HepG2 (cell line): ENCODE measurements around the gene MNAT1. TPM values are rescaled to one million over a fixed set of nuclear protein-coding genes. Genes with fewer than 3 reads are reported as not detected.

Source experiments
- FOXO4 ChIP-seq: sonication (generic); formaldehyde crosslinking; conservative IDR thresholded peaks from 2 replicates; pipeline ENCODE4 v1.8.1; 2023; ENCODE audit warnings: missing genetic modification reagents
- KDM4B ChIP-seq: sonication (generic); formaldehyde crosslinking; IDR thresholded peaks from 2 replicates; pipeline ENCODE4 v1.4.0; 2020; ENCODE audit warnings: missing genetic modification reagents
- RFX5 ChIP-seq: IDR thresholded peaks from 2 replicates; pipeline ENCODE4 v1.6.1; 2011; ENCODE audit warnings: low read depth, low read length, improper control_type of control experiment
- SRF ChIP-seq: IDR thresholded peaks from 2 replicates; pipeline ENCODE4 v1.6.1; 2011; ENCODE audit warnings: mild to moderate bottlenecking, low read depth, low read length, moderate library complexity
- TEAD2 ChIP-seq: sonication (generic); formaldehyde crosslinking; IDR thresholded peaks from 2 replicates; pipeline ENCODE4 v1.9.0; 2021; ENCODE audit warnings: missing genetic modification reagents
- U2AF1 ChIP-seq: fragments of 200-400 bp; formaldehyde crosslinking; optimal IDR thresholded peaks from 2 replicates; pipeline ENCODE3; 2017; ENCODE audit warnings: mild to moderate bottlenecking, low read depth, low read length
- XBP1 ChIP-seq: sonication (generic); formaldehyde crosslinking; IDR thresholded peaks from 2 replicates; pipeline ENCODE4 v1.5.0; 2020; ENCODE audit warnings: missing genetic modification reagents
- ZMAT3 ChIP-seq: sonication (generic); formaldehyde crosslinking; conservative IDR thresholded peaks from 2 replicates; pipeline ENCODE4 v1.7.0; 2021; ENCODE audit warnings: missing genetic modification reagents
- ZNF20 ChIP-seq: sonication (generic); formaldehyde crosslinking; IDR thresholded peaks from 2 replicates; pipeline ENCODE4 v1.4.0; 2020; ENCODE audit warnings: mild to moderate bottlenecking, moderate library complexity, missing genetic modification reagents
- ZNF3 ChIP-seq: IDR thresholded peaks from 2 replicates; pipeline ENCODE4 v1.7.0; 2017; ENCODE audit warnings: inconsistent platforms
- ZNF430 ChIP-seq: sonication (generic); formaldehyde crosslinking; IDR thresholded peaks from 2 replicates; pipeline ENCODE4 v1.9.0; 2021; ENCODE audit warnings: mild to moderate bottlenecking, missing genetic modification reagents
- ZNF431 ChIP-seq: sonication (generic); formaldehyde crosslinking; IDR thresholded peaks from 2 replicates; pipeline ENCODE4 v1.9.0; 2022; ENCODE audit warnings: missing genetic modification reagents, low read depth, mild to moderate bottlenecking, borderline replicate concordance
- ZNF563 ChIP-seq: sonication (generic); formaldehyde crosslinking; IDR thresholded peaks from 2 replicates; pipeline ENCODE4 v1.8.0; 2022; ENCODE audit warnings: mild to moderate bottlenecking, moderate library complexity, missing genetic modification reagents
- polyA plus RNA-seq, 8 experiments: library from polyadenylated mRNA; depleted of rRNA in 3 of 8; stranded (reverse) in 7 of 8; unstranded in 1 of 8; fragments of >200 nt; fragmentation: Illumina TruSeq in 4 of 8; extraction: Trizol in 4 of 8; gene quantifications; 2 replicates each; pipeline versions ENCODE4 v1.2.1 to v1.2.3, GENCODE V29; 2011 to 2016; ENCODE audit warnings: low read depth in 4 of 8, missing spikeins in 1 of 8, mixed read lengths in 1 of 8; ENCODE audit not compliant: insufficient read depth in 1 of 8
- total RNA-seq, 5 experiments: library from RNA; depleted of rRNA; stranded (reverse); fragments of >200 nt; fragmentation: Illumina TruSeq; extraction: Trizol; gene quantifications; 2 replicates each; pipeline ENCODE4 v1.2.3, GENCODE V29; 2016; ENCODE audit warnings: low read depth in 1 of 5
- TF ChIP-seq, protein P1 (sequence below): sonication (generic); formaldehyde crosslinking; IDR thresholded peaks from 2 replicates; pipeline ENCODE4 v1.4.0; 2020; ENCODE audit warnings: mild to moderate bottlenecking, missing genetic modification reagents
- TF ChIP-seq, protein P2 (sequence below): sonication (generic); formaldehyde crosslinking; IDR thresholded peaks from 2 replicates; pipeline ENCODE4 v1.4.0; 2020; ENCODE audit warnings: missing genetic modification reagents, borderline replicate concordance
- TF ChIP-seq, protein P3 (sequence below): IDR thresholded peaks from 2 replicates; pipeline ENCODE4 v1.6.1; 2016; ENCODE audit warnings: missing genetic modification reagents, missing compliant biosample characterization
- TF ChIP-seq, protein P4 (sequence below): sonication (generic); formaldehyde crosslinking; IDR thresholded peaks from 2 replicates; pipeline ENCODE4 v1.4.0; 2020; ENCODE audit warnings: missing genetic modification reagents

The MNAT1 gene
- total and polyA plus RNA-seq, 2 of the 13 experiments (the other 11 are each of a cell fraction or from before 2014, with no cell fraction given) = 49.2 to 94.8 TPM

GRCh38 chr14:60734465-60735242 is at the start of gene MNAT1 (continued):
- TF ChIP-seq, protein P1, sequence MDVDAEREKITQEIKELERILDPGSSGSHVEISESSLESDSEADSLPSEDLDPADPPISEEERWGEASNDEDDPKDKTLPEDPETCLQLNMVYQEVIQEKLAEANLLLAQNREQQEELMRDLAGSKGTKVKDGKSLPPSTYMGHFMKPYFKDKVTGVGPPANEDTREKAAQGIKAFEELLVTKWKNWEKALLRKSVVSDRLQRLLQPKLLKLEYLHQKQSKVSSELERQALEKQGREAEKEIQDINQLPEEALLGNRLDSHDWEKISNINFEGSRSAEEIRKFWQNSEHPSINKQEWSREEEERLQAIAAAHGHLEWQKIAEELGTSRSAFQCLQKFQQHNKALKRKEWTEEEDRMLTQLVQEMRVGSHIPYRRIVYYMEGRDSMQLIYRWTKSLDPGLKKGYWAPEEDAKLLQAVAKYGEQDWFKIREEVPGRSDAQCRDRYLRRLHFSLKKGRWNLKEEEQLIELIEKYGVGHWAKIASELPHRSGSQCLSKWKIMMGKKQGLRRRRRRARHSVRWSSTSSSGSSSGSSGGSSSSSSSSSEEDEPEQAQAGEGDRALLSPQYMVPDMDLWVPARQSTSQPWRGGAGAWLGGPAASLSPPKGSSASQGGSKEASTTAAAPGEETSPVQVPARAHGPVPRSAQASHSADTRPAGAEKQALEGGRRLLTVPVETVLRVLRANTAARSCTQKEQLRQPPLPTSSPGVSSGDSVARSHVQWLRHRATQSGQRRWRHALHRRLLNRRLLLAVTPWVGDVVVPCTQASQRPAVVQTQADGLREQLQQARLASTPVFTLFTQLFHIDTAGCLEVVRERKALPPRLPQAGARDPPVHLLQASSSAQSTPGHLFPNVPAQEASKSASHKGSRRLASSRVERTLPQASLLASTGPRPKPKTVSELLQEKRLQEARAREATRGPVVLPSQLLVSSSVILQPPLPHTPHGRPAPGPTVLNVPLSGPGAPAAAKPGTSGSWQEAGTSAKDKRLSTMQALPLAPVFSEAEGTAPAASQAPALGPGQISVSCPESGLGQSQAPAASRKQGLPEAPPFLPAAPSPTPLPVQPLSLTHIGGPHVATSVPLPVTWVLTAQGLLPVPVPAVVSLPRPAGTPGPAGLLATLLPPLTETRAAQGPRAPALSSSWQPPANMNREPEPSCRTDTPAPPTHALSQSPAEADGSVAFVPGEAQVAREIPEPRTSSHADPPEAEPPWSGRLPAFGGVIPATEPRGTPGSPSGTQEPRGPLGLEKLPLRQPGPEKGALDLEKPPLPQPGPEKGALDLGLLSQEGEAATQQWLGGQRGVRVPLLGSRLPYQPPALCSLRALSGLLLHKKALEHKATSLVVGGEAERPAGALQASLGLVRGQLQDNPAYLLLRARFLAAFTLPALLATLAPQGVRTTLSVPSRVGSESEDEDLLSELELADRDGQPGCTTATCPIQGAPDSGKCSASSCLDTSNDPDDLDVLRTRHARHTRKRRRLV (CRISPR knock-in tag) = peak; percentile 61; the same call in 1 of the 2 replicates
- TF ChIP-seq RFX5 = no peak
- TF ChIP-seq ZMAT3 (CRISPR knock-in tag) = peak; percentile 90
- TF ChIP-seq, protein P2, sequence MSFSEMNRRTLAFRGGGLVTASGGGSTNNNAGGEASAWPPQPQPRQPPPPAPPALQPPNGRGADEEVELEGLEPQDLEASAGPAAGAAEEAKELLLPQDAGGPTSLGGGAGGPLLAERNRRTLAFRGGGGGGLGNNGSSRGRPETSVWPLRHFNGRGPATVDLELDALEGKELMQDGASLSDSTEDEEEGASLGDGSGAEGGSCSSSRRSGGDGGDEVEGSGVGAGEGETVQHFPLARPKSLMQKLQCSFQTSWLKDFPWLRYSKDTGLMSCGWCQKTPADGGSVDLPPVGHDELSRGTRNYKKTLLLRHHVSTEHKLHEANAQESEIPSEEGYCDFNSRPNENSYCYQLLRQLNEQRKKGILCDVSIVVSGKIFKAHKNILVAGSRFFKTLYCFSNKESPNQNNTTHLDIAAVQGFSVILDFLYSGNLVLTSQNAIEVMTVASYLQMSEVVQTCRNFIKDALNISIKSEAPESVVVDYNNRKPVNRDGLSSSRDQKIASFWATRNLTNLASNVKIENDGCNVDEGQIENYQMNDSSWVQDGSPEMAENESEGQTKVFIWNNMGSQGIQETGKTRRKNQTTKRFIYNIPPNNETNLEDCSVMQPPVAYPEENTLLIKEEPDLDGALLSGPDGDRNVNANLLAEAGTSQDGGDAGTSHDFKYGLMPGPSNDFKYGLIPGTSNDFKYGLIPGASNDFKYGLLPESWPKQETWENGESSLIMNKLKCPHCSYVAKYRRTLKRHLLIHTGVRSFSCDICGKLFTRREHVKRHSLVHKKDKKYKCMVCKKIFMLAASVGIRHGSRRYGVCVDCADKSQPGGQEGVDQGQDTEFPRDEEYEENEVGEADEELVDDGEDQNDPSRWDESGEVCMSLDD = no peak
- 0 out of 2 replicates have a peak, but pooled peaks have one; percentile 32 for TF ChIP-seq ZNF3 (CRISPR knock-in tag)
- TF ChIP-seq, protein P3, sequence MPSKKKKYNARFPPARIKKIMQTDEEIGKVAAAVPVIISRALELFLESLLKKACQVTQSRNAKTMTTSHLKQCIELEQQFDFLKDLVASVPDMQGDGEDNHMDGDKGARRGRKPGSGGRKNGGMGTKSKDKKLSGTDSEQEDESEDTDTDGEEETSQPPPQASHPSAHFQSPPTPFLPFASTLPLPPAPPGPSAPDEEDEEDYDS (CRISPR knock-in tag) = peak; percentile 68; the same call in 1 of the 2 replicates
- peak; percentile 41 for TF ChIP-seq U2AF1
- TF ChIP-seq ZNF563 (CRISPR knock-in tag) = peak; percentile 82
- peak; percentile 61; the same call in 1 of the 2 replicates for TF ChIP-seq ZNF430 (CRISPR knock-in tag)
- no peak; the same call in 1 of the 2 replicates for TF ChIP-seq ZNF431 (CRISPR knock-in tag)
- TF ChIP-seq XBP1 (CRISPR knock-in tag) = no peak
- peak; percentile 88; the same call in 1 of the 2 replicates for TF ChIP-seq ZNF20 (CRISPR knock-in tag)
- 0 out of 2 replicates have a peak, but pooled peaks have one; percentile 71 for TF ChIP-seq FOXO4 (CRISPR knock-in tag)
- TF ChIP-seq, protein P4, sequence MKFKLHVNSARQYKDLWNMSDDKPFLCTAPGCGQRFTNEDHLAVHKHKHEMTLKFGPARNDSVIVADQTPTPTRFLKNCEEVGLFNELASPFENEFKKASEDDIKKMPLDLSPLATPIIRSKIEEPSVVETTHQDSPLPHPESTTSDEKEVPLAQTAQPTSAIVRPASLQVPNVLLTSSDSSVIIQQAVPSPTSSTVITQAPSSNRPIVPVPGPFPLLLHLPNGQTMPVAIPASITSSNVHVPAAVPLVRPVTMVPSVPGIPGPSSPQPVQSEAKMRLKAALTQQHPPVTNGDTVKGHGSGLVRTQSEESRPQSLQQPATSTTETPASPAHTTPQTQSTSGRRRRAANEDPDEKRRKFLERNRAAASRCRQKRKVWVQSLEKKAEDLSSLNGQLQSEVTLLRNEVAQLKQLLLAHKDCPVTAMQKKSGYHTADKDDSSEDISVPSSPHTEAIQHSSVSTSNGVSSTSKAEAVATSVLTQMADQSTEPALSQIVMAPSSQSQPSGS (CRISPR knock-in tag) = peak; percentile 83; the same call in 1 of the 2 replicates
- no peak for TF ChIP-seq TEAD2 (CRISPR knock-in tag)
- TF ChIP-seq KDM4B (CRISPR knock-in tag) = peak; percentile 98
- peak; percentile 61; the same call in 1 of the 2 replicates for TF ChIP-seq SRF
